Measurements from ENCODE around the gene RTP1. TPM values are rescaled to one million over a fixed set of nuclear protein-coding genes. Genes with fewer than 3 reads are reported as not detected.
A peak's percentile ranks its signal among the peaks of the same experiment; 100 is the strongest.

RTP1 gene
- total RNA-seq, 6 donors from 2014 or later, result 0.17 TPM; not detected in 5

GRCh38 chr3:187210545-187211327, 13.4 kb downstream of the RTP1 start:
- 64 to 66% methylated on average over 6 of the region's 6 CpGs for WGBS, 2 donors
- Histone ChIP-seq H3K27ac (no peak overlapping the region), H3K4me3 (no peak overlapping the region), H3K9me3 (no peaks in the 10 kb centered on the region), H3K4me1 (peaks cover 0 to 4% (median 4%) of the 10 kb centered on the region in 4 donors), H3K27me3 (no peaks in the 10 kb centered on the region), H3K36me3 (no peaks in the 10 kb centered on the region)
- no peak for DNase-seq
- peak in 1 of 2 donors; percentile 28 for ATAC-seq (ENCODE audit: low FRiP score in 2 of 2)
- TF ChIP-seq POLR2A (IDR thresholded peaks at IDR 0.05) (no peak), EP300 (IDR thresholded peaks at IDR 0.05) (no peak), POLR2AphosphoS5 (IDR thresholded peaks at IDR 0.05) (no peak), CTCF (IDR thresholded peaks at IDR 0.05) (no peak)

- Histone ChIP-seq H3K4me1 (peaks cover 0 to 4% (median 4%) of the 10 kb centered on the region in 4 donors), H3K27ac (no peak overlapping the region), H3K36me3 (no peaks in the 10 kb centered on the region), H3K27me3 (no peaks in the 10 kb centered on the region), H3K4me3 (no peak overlapping the region), H3K9me3 (no peaks in the 10 kb centered on the region)
- WGBS, 2 donors, result 78 to 87% methylated on average over 3 of the region's 3 CpGs
- TF ChIP-seq CTCF (IDR thresholded peaks at IDR 0.05) (no peak), EP300 (IDR thresholded peaks at IDR 0.05) (no peak), POLR2AphosphoS5 (IDR thresholded peaks at IDR 0.05) (no peak), POLR2A (IDR thresholded peaks at IDR 0.05) (no peak)
- ATAC-seq (ENCODE audit: low FRiP score in 2 of 2) (peak in 1 of 2 donors; percentile 77), DNase-seq (no peak)
Measured at GRCh38 chr3:187211532-187212195, 14.4 kb downstream of the RTP1 start.

- 77 to 81% methylated on average over 3 of the region's 3 CpGs for WGBS, 2 donors
- Histone ChIP-seq H3K9me3 (no peaks in the 10 kb centered on the region), H3K36me3 (no peaks in the 10 kb centered on the region), H3K27me3 (no peaks in the 10 kb centered on the region), H3K4me1 (peaks cover 0 to 4% (median 4%) of the 10 kb centered on the region in 4 donors), H3K4me3 (no peak overlapping the region), H3K27ac (peak overlapping the region in 1 of 4 donors; percentile 36)
- TF ChIP-seq CTCF (IDR thresholded peaks at IDR 0.05) (no peak), EP300 (IDR thresholded peaks at IDR 0.05) (no peak), POLR2A (IDR thresholded peaks at IDR 0.05) (no peak), POLR2AphosphoS5 (IDR thresholded peaks at IDR 0.05) (no peak)
- no peak for ATAC-seq (ENCODE audit: low FRiP score in 2 of 2)
- DNase-seq, result no peak
Measured at GRCh38 chr3:187212196-187212545, 14.9 kb downstream of the RTP1 start.

GRCh38 chr3:187212705-187213104, 15.4 kb downstream of the RTP1 start:
- ATAC-seq (ENCODE audit: low FRiP score in 2 of 2) (peak in 1 of 2 donors; percentile 67), DNase-seq (no peak)
- TF ChIP-seq POLR2A (IDR thresholded peaks at IDR 0.05) (no peak), CTCF (IDR thresholded peaks at IDR 0.05) (no peak), POLR2AphosphoS5 (IDR thresholded peaks at IDR 0.05) (no peak), EP300 (IDR thresholded peaks at IDR 0.05) (no peak)

More at GRCh38 chr3:187212705-187213104, 15.4 kb downstream of the RTP1 start:
- Histone ChIP-seq H3K4me3 (no peak overlapping the region), H3K27ac (peak overlapping the region in 1 of 4 donors; percentile 36), H3K9me3 (no peaks in the 10 kb centered on the region), H3K36me3 (no peaks in the 10 kb centered on the region), H3K27me3 (no peaks in the 10 kb centered on the region), H3K4me1 (peaks cover 0 to 4% (median 4%) of the 10 kb centered on the region in 4 donors)
- 63 to 72% methylated on average over 4 of the region's 4 CpGs for WGBS, 2 donors

Measured in upper lobe of left lung (tissue), 6 donors.